Activated CD4-positive, alpha-beta T cell treated with anti-CD3 and anti-CD28 coated beads for 1 hour (primary cell): ENCODE results near the gene ITGB3.
"Not testable (repeated sequence)": the region's sequence is repeated elsewhere in the genome, so short reads cannot be mapped to it uniquely, and the experiment has no call there.

Experiments
- DNase-seq: peaks from one replicate; pipeline ENCODE4 v3.0.0-alpha.2; 2020

Gene ITGB3

GRCh38 chr17:47223460-47223859, 30.2 kb upstream of the ITGB3 start:
- DNase-seq = no peak

GRCh38 chr17:47224077-47224476, 29.6 kb upstream of the ITGB3 start:
- DNase-seq = not testable (repeated sequence)

GRCh38 chr17:47224966-47225365, 28.7 kb upstream of the ITGB3 start:
- no peak for DNase-seq

GRCh38 chr17:47225436-47225858, 28.2 kb upstream of the ITGB3 start:
- no peak for DNase-seq

GRCh38 chr17:47225911-47226688, 27.5 kb upstream of the ITGB3 start:
- no peak for DNase-seq

GRCh38 chr17:47227862-47228261, 25.8 kb upstream of the ITGB3 start:
- no peak for DNase-seq

- peak; percentile 54 for DNase-seq
These were observed 23.8 kb upstream of the ITGB3 start for GRCh38 chr17:47229535-47230443.

- DNase-seq = no peak
These were observed 22.8 kb upstream of the ITGB3 start for GRCh38 chr17:47230864-47231263.

- DNase-seq = no peak
These were observed 22.3 kb upstream of the ITGB3 start for GRCh38 chr17:47231334-47231733.

- DNase-seq = no peak
These were observed 21.8 kb upstream of the ITGB3 start for GRCh38 chr17:47231866-47232265.

GRCh38 chr17:47232465-47232864, 21.2 kb upstream of the ITGB3 start:
- DNase-seq = no peak

- no peak for DNase-seq
These were observed 18.1 kb upstream of the ITGB3 start for GRCh38 chr17:47235506-47235905.

GRCh38 chr17:47235923-47236322, 17.7 kb upstream of the ITGB3 start:
- no peak for DNase-seq

GRCh38 chr17:47237841-47238240, 15.8 kb upstream of the ITGB3 start:
- DNase-seq = no peak

- no peak for DNase-seq
These were observed 15.2 kb upstream of the ITGB3 start for GRCh38 chr17:47238321-47239010.

GRCh38 chr17:47239619-47239966, 14.0 kb upstream of the ITGB3 start:
- DNase-seq = no peak

- no peak for DNase-seq
These were observed 13.5 kb upstream of the ITGB3 start for GRCh38 chr17:47239967-47240651.

- no peak for DNase-seq
These were observed 12.8 kb upstream of the ITGB3 start for GRCh38 chr17:47240806-47241205.

- DNase-seq = no peak
These were observed 11.0 kb upstream of the ITGB3 start for GRCh38 chr17:47242648-47243047.

- DNase-seq = no peak
These were observed 9.7 kb upstream of the ITGB3 start for GRCh38 chr17:47243737-47244598.

- DNase-seq = no peak
These were observed 8.9 kb upstream of the ITGB3 start for GRCh38 chr17:47244697-47245096.

- no peak for DNase-seq
These were observed 7.5 kb upstream of the ITGB3 start for GRCh38 chr17:47246120-47246519.
